ENCODE measurements around the gene GNPAT. TPM values are rescaled to one million over a fixed set of nuclear protein-coding genes. Genes with fewer than 3 reads are reported as not detected.

Gene GNPAT
- total RNA-seq, 1 experiment from 2014 or later: 40.5 TPM

DNA sequence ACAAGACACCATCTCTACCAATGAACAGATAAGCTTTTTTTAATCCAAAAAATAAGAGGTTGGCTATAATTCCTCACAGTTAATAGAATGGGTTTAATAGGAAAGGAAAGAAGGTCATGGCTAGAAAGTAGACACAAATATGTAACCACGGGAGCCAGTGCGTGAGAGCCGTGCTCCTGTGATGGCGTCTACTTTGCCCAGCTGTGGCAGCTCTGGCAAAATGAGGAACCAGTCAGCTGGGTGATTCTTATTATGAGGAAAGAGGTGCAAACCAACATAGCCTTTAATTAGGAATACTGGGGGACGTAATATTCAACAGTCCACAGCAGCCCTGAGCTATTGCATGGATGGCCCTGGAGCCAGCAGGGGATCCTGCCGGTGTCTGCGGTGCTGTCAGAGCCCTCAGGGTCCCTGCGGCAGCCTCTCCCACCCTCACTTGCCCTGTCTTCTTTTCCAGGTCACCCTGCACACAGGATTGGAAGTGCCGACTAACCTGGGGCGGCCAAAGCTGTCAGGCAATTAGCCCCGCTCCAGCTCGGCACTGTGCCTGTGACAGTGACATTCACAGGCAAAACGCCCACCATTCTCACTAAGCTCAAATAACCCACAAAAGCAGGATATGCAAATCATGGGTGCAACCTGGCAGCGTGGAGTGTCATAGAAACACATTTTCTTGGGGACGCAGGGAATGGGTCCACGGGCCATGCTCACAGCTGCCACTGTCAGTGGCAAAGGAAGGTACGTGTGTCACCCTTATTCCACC, 25.9 kb upstream of the GNPAT start:
- POLR2A ChIA-PET (ENCODE audit: unreplicated experiment): no interaction called here
- no peaks in the 10 kb centered on the region for H4K20me1 ChIP-seq (ENCODE audit: low read length)
- H3K9ac ChIP-seq (ENCODE audit: low read length): no peak overlapping the region
- ATAC-seq (no peak), DNase-seq (no peak)
- no peaks in the 10 kb centered on the region for H3K9me3 ChIP-seq (ENCODE audit: low read length)
- H3F3A ChIP-seq (ENCODE audit: low read length, unreplicated experiment): no peaks in the 10 kb centered on the region
- no peak overlapping the region for H3K4me2 ChIP-seq (ENCODE audit: low read length)
- peaks cover 8% of the 10 kb centered on the region; the same call in 1 of the 2 replicates for H3K27me3 ChIP-seq (ENCODE audit: low read length)
- no peak overlapping the region for H3K27ac ChIP-seq (ENCODE audit: low read length)
- CTCF ChIA-PET: no interaction called here
- TF ChIP-seq EZH2phosphoT487 (IDR thresholded peaks at IDR 0.05; ENCODE audit: borderline replicate concordance, low read length) (no peak), EZH2 (IDR thresholded peaks at IDR 0.05; ENCODE audit: low read length, unreplicated experiment) (no peak)
- TF ChIP-seq, protein P1, sequence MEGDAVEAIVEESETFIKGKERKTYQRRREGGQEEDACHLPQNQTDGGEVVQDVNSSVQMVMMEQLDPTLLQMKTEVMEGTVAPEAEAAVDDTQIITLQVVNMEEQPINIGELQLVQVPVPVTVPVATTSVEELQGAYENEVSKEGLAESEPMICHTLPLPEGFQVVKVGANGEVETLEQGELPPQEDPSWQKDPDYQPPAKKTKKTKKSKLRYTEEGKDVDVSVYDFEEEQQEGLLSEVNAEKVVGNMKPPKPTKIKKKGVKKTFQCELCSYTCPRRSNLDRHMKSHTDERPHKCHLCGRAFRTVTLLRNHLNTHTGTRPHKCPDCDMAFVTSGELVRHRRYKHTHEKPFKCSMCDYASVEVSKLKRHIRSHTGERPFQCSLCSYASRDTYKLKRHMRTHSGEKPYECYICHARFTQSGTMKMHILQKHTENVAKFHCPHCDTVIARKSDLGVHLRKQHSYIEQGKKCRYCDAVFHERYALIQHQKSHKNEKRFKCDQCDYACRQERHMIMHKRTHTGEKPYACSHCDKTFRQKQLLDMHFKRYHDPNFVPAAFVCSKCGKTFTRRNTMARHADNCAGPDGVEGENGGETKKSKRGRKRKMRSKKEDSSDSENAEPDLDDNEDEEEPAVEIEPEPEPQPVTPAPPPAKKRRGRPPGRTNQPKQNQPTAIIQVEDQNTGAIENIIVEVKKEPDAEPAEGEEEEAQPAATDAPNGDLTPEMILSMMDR (conservative IDR thresholded peaks at IDR 0.05; ENCODE audit: low read depth, low read length): no peak
- H2AFZ ChIP-seq (ENCODE audit: low read length): no peak overlapping the region
- no peak overlapping the region for H3K4me3 ChIP-seq (ENCODE audit: low read length)
- no TSS peak for BruUV-seq (replicated peaks)
- 0 out of 2 replicates have a peak, but pooled peaks cover 6% of the 10 kb centered on the region for H3K4me1 ChIP-seq (ENCODE audit: insufficient read depth, low read length)
- no peaks in the 10 kb centered on the region for H3K9me2 ChIP-seq (replicated peaks; ENCODE audit: low read length)
- no peaks in the 10 kb centered on the region for H3K36me3 ChIP-seq (ENCODE audit: low read depth, low read length)
- intact Hi-C loops (cut with micrococcal nuclease): no loop called here
- no peaks in the 10 kb centered on the region for H3K79me2 ChIP-seq (ENCODE audit: low read length)

DNA sequence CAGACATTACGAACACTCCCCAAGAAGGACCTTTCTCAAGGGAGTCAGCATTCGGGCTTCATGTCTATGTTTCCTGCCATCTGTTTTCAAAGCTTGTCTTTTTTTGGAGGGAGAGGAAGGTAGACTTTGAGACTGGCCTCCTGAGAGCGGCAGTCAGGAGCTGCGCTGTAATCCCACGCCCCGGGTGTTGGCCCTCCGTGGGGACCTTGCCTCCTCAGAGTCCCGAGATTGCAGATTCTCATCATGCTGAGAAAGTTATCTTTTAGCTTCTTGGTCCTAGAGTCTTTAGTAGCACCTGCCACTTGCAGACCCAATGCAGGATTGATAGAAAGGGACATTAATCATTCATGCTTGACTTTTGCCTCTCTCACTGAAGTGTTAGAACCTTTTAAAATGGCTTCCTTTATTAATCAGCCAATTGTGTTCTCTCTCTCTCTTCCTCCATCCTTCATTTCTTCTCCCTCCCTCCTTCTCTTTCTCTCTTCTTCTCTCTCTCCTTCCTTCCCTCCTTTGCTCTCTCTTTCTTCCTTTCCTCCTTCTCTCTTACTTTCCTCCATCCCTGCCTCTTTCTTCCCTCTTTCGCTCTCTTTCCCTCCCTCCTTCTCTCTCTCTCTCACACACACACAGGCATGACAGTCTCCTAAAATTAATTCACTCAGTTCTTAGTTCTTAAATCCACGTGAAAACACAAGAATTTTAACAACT, 25.2 kb upstream of the GNPAT start:
- peaks cover 8% of the 10 kb centered on the region; the same call in 1 of the 2 replicates for H3K27me3 ChIP-seq (ENCODE audit: low read length)
- BruUV-seq (replicated peaks): no TSS peak
- H4K20me1 ChIP-seq (ENCODE audit: low read length): no peaks in the 10 kb centered on the region
- H3K4me3 ChIP-seq (ENCODE audit: low read length): no peak overlapping the region
- no peak for TF ChIP-seq EZH2phosphoT487 (IDR thresholded peaks at IDR 0.05; ENCODE audit: borderline replicate concordance, low read length)
- TF ChIP-seq, protein P1 (conservative IDR thresholded peaks at IDR 0.05; ENCODE audit: low read depth, low read length): no peak
- no peaks in the 10 kb centered on the region for H3K79me2 ChIP-seq (ENCODE audit: low read length)
- peak overlapping the region; percentile 55; the same call in 1 of the 2 replicates for H2AFZ ChIP-seq (ENCODE audit: low read length)
- ATAC-seq (no peak), DNase-seq (no peak)
- no peaks in the 10 kb centered on the region for H3K36me3 ChIP-seq (ENCODE audit: low read depth, low read length)
- H3F3A ChIP-seq (ENCODE audit: low read length, unreplicated experiment): no peaks in the 10 kb centered on the region
- H3K9me3 ChIP-seq (ENCODE audit: low read length): no peaks in the 10 kb centered on the region
- 0 out of 2 replicates have a peak, but pooled peaks cover 6% of the 10 kb centered on the region for H3K4me1 ChIP-seq (ENCODE audit: insufficient read depth, low read length)
- no peaks in the 10 kb centered on the region for H3K9me2 ChIP-seq (replicated peaks; ENCODE audit: low read length)
- no peak overlapping the region for H3K4me2 ChIP-seq (ENCODE audit: low read length)
- ChIA-PET POLR2A (ENCODE audit: unreplicated experiment) (no interaction called here), CTCF (no interaction called here)
- intact Hi-C loops (cut with micrococcal nuclease): no loop called here
- no peak overlapping the region for H3K27ac ChIP-seq (ENCODE audit: low read length)
- no peak overlapping the region for H3K9ac ChIP-seq (ENCODE audit: low read length)

GRCh38 chr1:231216498-231216897, 24.5 kb upstream of the GNPAT start:
- peak overlapping the region; percentile 55; the same call in 1 of the 2 replicates for H2AFZ ChIP-seq (ENCODE audit: low read length)

More at GRCh38 chr1:231216498-231216897, 24.5 kb upstream of the GNPAT start:
- H3K4me2 ChIP-seq (ENCODE audit: low read length): no peak overlapping the region
- H3K9me2 ChIP-seq (replicated peaks; ENCODE audit: low read length): no peaks in the 10 kb centered on the region
- H3K4me1 ChIP-seq (ENCODE audit: insufficient read depth, low read length): 0 out of 2 replicates have a peak, but pooled peaks cover 4% of the 10 kb centered on the region
- no peaks in the 10 kb centered on the region for H3K79me2 ChIP-seq (ENCODE audit: low read length)
- peak; percentile 16; the same call in 1 of the 2 replicates for ATAC-seq
- no peak overlapping the region for H3K27ac ChIP-seq (ENCODE audit: low read length)
- H4K20me1 ChIP-seq (ENCODE audit: low read length): no peaks in the 10 kb centered on the region
- peaks cover 8% of the 10 kb centered on the region; the same call in 1 of the 2 replicates for H3K27me3 ChIP-seq (ENCODE audit: low read length)
- DNase-seq: no peak
- ChIA-PET POLR2A (ENCODE audit: unreplicated experiment) (no interaction called here), CTCF (no interaction called here)
- no peaks in the 10 kb centered on the region for H3F3A ChIP-seq (ENCODE audit: low read length, unreplicated experiment)
- no peak overlapping the region for H3K4me3 ChIP-seq (ENCODE audit: low read length)
- no TSS peak for BruUV-seq (replicated peaks)
- no peak overlapping the region for H3K9ac ChIP-seq (ENCODE audit: low read length)
- no peaks in the 10 kb centered on the region for H3K9me3 ChIP-seq (ENCODE audit: low read length)
- TF ChIP-seq EZH2 (IDR thresholded peaks at IDR 0.05; ENCODE audit: low read length, unreplicated experiment): no peak
- TF ChIP-seq EZH2phosphoT487 (IDR thresholded peaks at IDR 0.05; ENCODE audit: borderline replicate concordance, low read length): no peak
- TF ChIP-seq, protein P1 (conservative IDR thresholded peaks at IDR 0.05; ENCODE audit: low read depth, low read length): no peak
- H3K36me3 ChIP-seq (ENCODE audit: low read depth, low read length): no peaks in the 10 kb centered on the region
- intact Hi-C loops (cut with micrococcal nuclease): no loop called here
